Vagina (tissue), 2 donors: Measurements from ENCODE around the gene PSMC5.

Source experiments
- POLR2A ChIP-seq, 2 donors: fragments of 450-650 bp; IDR thresholded peaks; one replicate each; pipeline ENCODE4 v1.6.1; 2017; ENCODE audit warnings: antibody characterized with exemption in 2 of 2, mild to moderate bottlenecking in 2 of 2, moderate library complexity in 2 of 2
- POLR2AphosphoS5 ChIP-seq, 2 donors: sonication (generic); formaldehyde crosslinking; IDR thresholded peaks; one replicate each; pipeline ENCODE4 v1.9.0; 2017; ENCODE audit warnings: antibody characterized with exemption in 2 of 2, mild to moderate bottlenecking in 2 of 2, low read depth in 1 of 2; ENCODE audit not compliant: insufficient read depth in 1 of 2
- TF ChIP-seq, protein P1 (sequence below), 3 experiments: fragments of 450-650 bp in 2 of 3; fragments of 200-600 bp in 1 of 3; sonication (generic) in 1 of 3; IDR thresholded peaks; one replicate each; pipeline ENCODE4 v1.5.1; 2017 to 2019; ENCODE audit warnings: antibody characterized with exemption in 3 of 3, mild to moderate bottlenecking in 2 of 3, moderate library complexity in 2 of 3

DNA sequence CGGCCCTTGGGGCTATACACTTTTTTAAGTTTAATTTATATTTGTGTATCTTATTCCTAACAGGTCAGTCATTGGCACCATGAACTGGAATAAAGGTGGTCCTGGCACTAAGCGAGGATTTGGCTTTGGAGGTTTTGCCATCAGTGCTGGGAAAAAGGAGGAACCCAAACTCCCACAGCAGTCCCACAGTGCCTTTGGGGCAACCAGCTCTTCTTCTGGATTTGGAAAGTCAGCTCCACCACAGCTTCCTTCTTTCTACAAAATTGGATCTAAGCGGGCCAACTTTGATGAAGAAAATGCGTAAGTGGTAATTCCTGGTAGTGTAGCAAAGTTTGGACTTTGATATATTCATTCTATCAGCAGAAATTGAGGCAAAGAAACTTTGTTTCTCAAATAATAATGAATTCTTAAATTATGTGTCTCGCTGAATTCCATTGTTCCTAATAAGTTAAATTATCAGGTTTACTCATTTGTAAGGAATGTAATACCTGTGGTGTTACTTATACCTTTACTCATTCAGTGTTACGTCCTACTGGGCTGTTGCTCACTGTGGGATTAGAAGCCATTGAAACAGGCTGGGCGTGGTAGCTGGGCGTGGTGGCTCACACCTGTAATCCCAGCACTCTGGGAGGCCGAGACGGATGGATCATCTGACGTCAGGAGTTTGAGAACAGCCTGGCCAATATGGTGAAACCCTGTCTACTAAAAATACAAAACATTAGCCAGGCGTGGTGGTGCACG is 40.1 kb upstream of the PSMC5 start:
- TF ChIP-seq, protein P1, sequence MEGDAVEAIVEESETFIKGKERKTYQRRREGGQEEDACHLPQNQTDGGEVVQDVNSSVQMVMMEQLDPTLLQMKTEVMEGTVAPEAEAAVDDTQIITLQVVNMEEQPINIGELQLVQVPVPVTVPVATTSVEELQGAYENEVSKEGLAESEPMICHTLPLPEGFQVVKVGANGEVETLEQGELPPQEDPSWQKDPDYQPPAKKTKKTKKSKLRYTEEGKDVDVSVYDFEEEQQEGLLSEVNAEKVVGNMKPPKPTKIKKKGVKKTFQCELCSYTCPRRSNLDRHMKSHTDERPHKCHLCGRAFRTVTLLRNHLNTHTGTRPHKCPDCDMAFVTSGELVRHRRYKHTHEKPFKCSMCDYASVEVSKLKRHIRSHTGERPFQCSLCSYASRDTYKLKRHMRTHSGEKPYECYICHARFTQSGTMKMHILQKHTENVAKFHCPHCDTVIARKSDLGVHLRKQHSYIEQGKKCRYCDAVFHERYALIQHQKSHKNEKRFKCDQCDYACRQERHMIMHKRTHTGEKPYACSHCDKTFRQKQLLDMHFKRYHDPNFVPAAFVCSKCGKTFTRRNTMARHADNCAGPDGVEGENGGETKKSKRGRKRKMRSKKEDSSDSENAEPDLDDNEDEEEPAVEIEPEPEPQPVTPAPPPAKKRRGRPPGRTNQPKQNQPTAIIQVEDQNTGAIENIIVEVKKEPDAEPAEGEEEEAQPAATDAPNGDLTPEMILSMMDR (IDR thresholded peaks at IDR 0.05) = no peak
- no peak for TF ChIP-seq POLR2AphosphoS5 (IDR thresholded peaks at IDR 0.05; ENCODE audit: insufficient read depth in 1 of 2, low read depth in 1 of 2)
- no peak for TF ChIP-seq POLR2A (IDR thresholded peaks at IDR 0.05)
